Right atrium auricular region (tissue), 2 donors: Measurements from ENCODE around the gene GINS2. TPM values are rescaled to one million over a fixed set of nuclear protein-coding genes. Genes with fewer than 3 reads are reported as not detected.

Experiments
- DNase-seq: peaks from one replicate; pipeline ENCODE4 v3.0.0-alpha.2; 2019; ENCODE audit warnings: low spot score
- H3K27ac ChIP-seq, 2 donors: fragments of 200-600 bp; sonication (generic); 1 replicate in 1 of 2; 2 replicates in 1 of 2; pipeline ENCODE4 v1.5.1; 2016 to 2019
- H3K27me3 ChIP-seq, 2 donors: fragments of 200-600 bp; sonication (generic); one replicate each; pipeline versions ENCODE4 v1.5.1 to v1.6.0; 2017 to 2019
- H3K36me3 ChIP-seq: fragments of 200-600 bp; sonication (generic); one replicate; pipeline ENCODE4 v1.5.1; 2016
- H3K4me1 ChIP-seq, 2 donors: fragments of 200-600 bp; sonication (generic); one replicate each; pipeline versions ENCODE4 v1.5.1 to v1.6.0; 2017 to 2019
- H3K4me3 ChIP-seq, 2 donors: fragments of 200-600 bp; sonication (generic); 1 replicate in 1 of 2; 2 replicates in 1 of 2; pipeline ENCODE4 v1.5.1; 2017 to 2019; ENCODE audit warnings: mild to moderate bottlenecking in 1 of 2, moderate library complexity in 1 of 2
- H3K9me3 ChIP-seq, 2 donors: fragments of 200-600 bp; sonication (generic); one replicate each; pipeline ENCODE4 v1.5.1; 2019
- CTCF ChIP-seq, 2 donors: fragments of 200-600 bp; sonication (generic); IDR thresholded peaks; one replicate each; pipeline ENCODE4 v1.5.1; 2019; ENCODE audit warnings: antibody characterized with exemption in 2 of 2
- total RNA-seq, 2 donors: library from RNA; depleted of rRNA; stranded (reverse); fragments of >200 nt; gene quantifications; one replicate each; pipeline ENCODE4 v1.1.0, GENCODE V29; 2016

Gene GINS2
- total RNA-seq, 2 donors from 2014 or later, result 0.15 TPM; not detected in 1

- Histone ChIP-seq H3K36me3 (no peaks in the 10 kb centered on the region), H3K9me3 (no peaks in the 10 kb centered on the region), H3K4me1 (peaks cover 0 to 5% of the 10 kb centered on the region in 2 donors), H3K4me3 (no peak overlapping the region), H3K27ac (peak overlapping the region; percentile 46 to 51), H3K27me3 (no peaks in the 10 kb centered on the region)
- DNase-seq, result peak; percentile 62
- TF ChIP-seq CTCF (IDR thresholded peaks at IDR 0.05), result no peak
Measured at GRCh38 chr16:85699628-85700027, 10.9 kb upstream of the GINS2 start.

- Histone ChIP-seq H3K36me3 (no peaks in the 10 kb centered on the region), H3K27me3 (no peaks in the 10 kb centered on the region), H3K27ac (no peak overlapping the region), H3K4me1 (peaks cover 0 to 5% of the 10 kb centered on the region in 2 donors), H3K4me3 (no peak overlapping the region), H3K9me3 (no peaks in the 10 kb centered on the region)
- no peak for TF ChIP-seq CTCF (IDR thresholded peaks at IDR 0.05)
- DNase-seq, result no peak
Measured at GRCh38 chr16:85698935-85699558, 10.3 kb upstream of the GINS2 start.

GRCh38 chr16:85698459-85698891, 9.7 kb upstream of the GINS2 start:
- no peak for DNase-seq
- no peak overlapping the region for H3K4me3 ChIP-seq
- TF ChIP-seq CTCF (IDR thresholded peaks at IDR 0.05), result no peak
- no peak overlapping the region for H3K27ac ChIP-seq
- peaks cover 0 to 5% of the 10 kb centered on the region in 2 donors for H3K4me1 ChIP-seq
- no peaks in the 10 kb centered on the region for H3K27me3 ChIP-seq
- no peaks in the 10 kb centered on the region for H3K9me3 ChIP-seq
- H3K36me3 ChIP-seq, result no peaks in the 10 kb centered on the region

- Histone ChIP-seq H3K9me3 (no peaks in the 10 kb centered on the region), H3K27me3 (no peaks in the 10 kb centered on the region), H3K4me1 (peaks cover 0 to 5% of the 10 kb centered on the region in 2 donors), H3K4me3 (no peak overlapping the region), H3K27ac (no peak overlapping the region), H3K36me3 (no peaks in the 10 kb centered on the region)
- TF ChIP-seq CTCF (IDR thresholded peaks at IDR 0.05), result no peak
- no peak for DNase-seq
Measured at GRCh38 chr16:85697431-85697830, 8.7 kb upstream of the GINS2 start.

GRCh38 chr16:85696781-85697180, 8.0 kb upstream of the GINS2 start:
- no peak for TF ChIP-seq CTCF (IDR thresholded peaks at IDR 0.05)
- H3K4me1 ChIP-seq, result peaks cover 0 to 5% of the 10 kb centered on the region in 2 donors
- no peak for DNase-seq
- no peak overlapping the region for H3K4me3 ChIP-seq
- no peak overlapping the region for H3K27ac ChIP-seq
- no peaks in the 10 kb centered on the region for H3K27me3 ChIP-seq
- no peaks in the 10 kb centered on the region for H3K36me3 ChIP-seq
- no peaks in the 10 kb centered on the region for H3K9me3 ChIP-seq
